Kidney (tissue), 14 donors: Measurements from ENCODE around the gene WDR49. TPM values are rescaled to one million over a fixed set of nuclear protein-coding genes. Genes with fewer than 3 reads are reported as not detected.

Source experiments
- DNase-seq, 5 donors: peaks; one replicate each; pipeline ENCODE4 v3.0.0-alpha.2; 2013 to 2020
- FAIRE-seq: peaks from 2 replicates; lab custom pipeline; 2012; peaks lifted over from hg19 to GRCh38; lab: Jason Lieb, UNC
- H3K27ac ChIP-seq, 2 donors: one replicate each; pipeline ENCODE4 v1.7.0; 2013; ENCODE audit warnings: low read depth in 2 of 2, low read length in 2 of 2, inconsistent platforms in 1 of 2
- H3K27me3 ChIP-seq: one replicate; pipeline ENCODE4 v1.7.1; 2013; ENCODE audit warnings: low read length, inconsistent platforms; ENCODE audit not compliant: control insufficient read depth, insufficient read depth
- H3K36me3 ChIP-seq, 3 donors: one replicate each; pipeline versions ENCODE4 v1.7.0 to v1.7.1; 2013; ENCODE audit warnings: low read length in 3 of 3, control low read depth in 1 of 3, inconsistent platforms in 1 of 3; ENCODE audit not compliant: insufficient read depth in 3 of 3, control insufficient read depth in 2 of 3
- H3K4me1 ChIP-seq, 3 donors: one replicate each; pipeline versions ENCODE4 v1.7.0 to v1.7.1; 2013; ENCODE audit warnings: low read length in 3 of 3, inconsistent platforms in 1 of 3, low read depth in 1 of 3; ENCODE audit not compliant: control insufficient read depth in 2 of 3, insufficient read depth in 2 of 3
- H3K4me3 ChIP-seq, 3 donors: one replicate each; pipeline versions ENCODE4 v1.7.0 to v1.8.1; 2013; ENCODE audit warnings: low read length in 3 of 3, control low read depth in 1 of 3, inconsistent platforms in 1 of 3
- H3K9ac ChIP-seq, 3 donors: one replicate each; pipeline versions ENCODE4 v1.7.0 to v1.7.1; 2013; ENCODE audit warnings: low read length in 3 of 3, control low read depth in 1 of 3, inconsistent platforms in 1 of 3
- H3K9me3 ChIP-seq, 3 donors: one replicate each; pipeline versions ENCODE4 v1.7.0 to v1.7.1; 2013; ENCODE audit warnings: low read length in 3 of 3, control low read depth in 1 of 3, inconsistent platforms in 1 of 3; ENCODE audit not compliant: control insufficient read depth in 2 of 3, insufficient read depth in 1 of 3
- intact Hi-C: fragments of 100-400 bp; cut with DNase I; formaldehyde crosslinking; loops from one replicate; pipeline ENCODE4 v1.11.1; 2022
- polyA plus RNA-seq: library from polyadenylated mRNA; stranded (reverse); fragments of 350-450 nt; fragmentation: Illumina TruSeq; extraction: RNeasy Lipid Tissue Mini Kit (QIAGEN cat#74804); gene quantifications from one replicate; pipeline ENCODE4 v1.2.3, GENCODE V29; 2014; ENCODE audit warnings: low read depth, low replicate concordance; ENCODE audit not compliant: insufficient read depth
- total RNA-seq: library from RNA; stranded (reverse); fragmentation: NEBNext Ultra II Directional; extraction: Animal tissue kit (Norgen Biotek cat#: 25700); gene quantifications from one replicate; pipeline ENCODE4 v1.2.1, GENCODE V29; 2021
- TF ChIP-seq, protein P1 (sequence below): IDR thresholded peaks from 3 replicates; pipeline ENCODE4 v1.5.1; 2012; ENCODE audit warnings: mild to moderate bottlenecking, moderate library complexity, borderline replicate concordance; ENCODE audit not compliant: insufficient read depth; ENCODE audit errors: extremely low read depth
- donor health status: control.
- donor health status: control.
- donor health status: control.
- donor health status: control.
- donor health status: control.
- donor health status: DM: yes; HTN: yes; CAD: no.
- donor health status: Normal renal cell carcinoma (clear cell type).

The WDR49 gene
- total and polyA plus RNA-seq, 2 donors from 2014 or later = 0.43 to 1.0 TPM

DNA sequence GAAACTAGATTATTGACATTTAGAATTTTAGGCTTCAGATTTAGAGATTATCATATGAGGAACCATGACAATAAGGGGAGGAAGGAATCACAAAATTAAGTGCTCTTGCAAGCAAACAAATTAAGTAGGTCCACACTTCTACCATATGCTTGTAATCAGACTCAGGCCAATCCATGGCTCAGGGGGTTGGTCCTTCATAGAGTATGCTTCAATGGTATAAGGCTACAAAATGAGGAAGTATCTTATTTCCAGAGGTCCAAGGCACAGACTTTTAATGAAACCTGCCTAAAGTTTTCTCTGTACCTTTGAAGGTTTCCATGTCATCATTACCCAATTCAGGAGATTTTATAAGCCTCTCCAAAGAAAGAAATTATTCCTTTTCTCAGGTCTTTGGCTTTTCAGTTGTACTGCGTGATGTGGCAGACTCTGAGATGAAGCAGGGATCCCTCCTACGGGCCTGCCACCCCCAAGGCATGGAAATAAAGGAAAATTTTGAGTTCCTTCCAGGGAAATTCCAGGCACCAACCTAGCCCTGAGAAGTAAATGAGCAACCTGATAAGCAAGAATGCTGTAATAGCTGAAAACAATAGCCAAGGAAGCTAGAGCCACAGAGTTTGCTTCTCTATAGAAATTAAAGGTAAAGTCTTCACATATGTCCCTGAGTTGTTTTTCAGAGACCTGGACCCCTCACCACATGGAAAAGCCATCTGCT lies 216.2 kb downstream of the WDR49 start:
- intact Hi-C loops = no loop called here
- no peak overlapping the region for H3K4me3 ChIP-seq
- H3K27me3 ChIP-seq = no peaks in the 10 kb centered on the region
- H3K9ac ChIP-seq = no peak overlapping the region
- H3K4me1 ChIP-seq = no peaks in the 10 kb centered on the region
- H3K36me3 ChIP-seq = no peaks in the 10 kb centered on the region
- DNase-seq = no peak
- FAIRE-seq = no peak
- TF ChIP-seq, protein P1, sequence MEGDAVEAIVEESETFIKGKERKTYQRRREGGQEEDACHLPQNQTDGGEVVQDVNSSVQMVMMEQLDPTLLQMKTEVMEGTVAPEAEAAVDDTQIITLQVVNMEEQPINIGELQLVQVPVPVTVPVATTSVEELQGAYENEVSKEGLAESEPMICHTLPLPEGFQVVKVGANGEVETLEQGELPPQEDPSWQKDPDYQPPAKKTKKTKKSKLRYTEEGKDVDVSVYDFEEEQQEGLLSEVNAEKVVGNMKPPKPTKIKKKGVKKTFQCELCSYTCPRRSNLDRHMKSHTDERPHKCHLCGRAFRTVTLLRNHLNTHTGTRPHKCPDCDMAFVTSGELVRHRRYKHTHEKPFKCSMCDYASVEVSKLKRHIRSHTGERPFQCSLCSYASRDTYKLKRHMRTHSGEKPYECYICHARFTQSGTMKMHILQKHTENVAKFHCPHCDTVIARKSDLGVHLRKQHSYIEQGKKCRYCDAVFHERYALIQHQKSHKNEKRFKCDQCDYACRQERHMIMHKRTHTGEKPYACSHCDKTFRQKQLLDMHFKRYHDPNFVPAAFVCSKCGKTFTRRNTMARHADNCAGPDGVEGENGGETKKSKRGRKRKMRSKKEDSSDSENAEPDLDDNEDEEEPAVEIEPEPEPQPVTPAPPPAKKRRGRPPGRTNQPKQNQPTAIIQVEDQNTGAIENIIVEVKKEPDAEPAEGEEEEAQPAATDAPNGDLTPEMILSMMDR = no peak
- H3K27ac ChIP-seq = no peak overlapping the region
- no peaks in the 10 kb centered on the region for H3K9me3 ChIP-seq

Other genes with a start within 250 kb of the WDR49 start
- not detected for gene SERPINI2, start 179.9 kb downstream of the WDR49 start, total RNA-seq
- not detected for gene SERPINI2, start 179.9 kb downstream of the WDR49 start, polyA plus RNA-seq
- 55.1 TPM for gene PDCD10, start 81.0 kb upstream of the WDR49 start, total RNA-seq
- 50.0 TPM for gene PDCD10, start 81.0 kb upstream of the WDR49 start, polyA plus RNA-seq
- gene SERPINI1, start 81.8 kb upstream of the WDR49 start, total RNA-seq = 9.5 TPM
- gene SERPINI1, start 81.8 kb upstream of the WDR49 start, polyA plus RNA-seq = 35.3 TPM